Adrenal gland (tissue), 5 donors: ENCODE data around the gene RASGRF2.
"Not testable (repeated sequence)": the region's sequence is repeated elsewhere in the genome, so short reads cannot be mapped to it uniquely, and the experiment has no call there.

Experiments
- CTCF ChIP-seq, 6 experiments: fragments of 450-650 bp in 4 of 6; fragments of 200-600 bp in 2 of 6; sonication (generic) in 1 of 6; IDR thresholded peaks; 1 replicate in 5 of 6; 2 replicates in 1 of 6; pipeline versions ENCODE4 v1.5.1 to v1.8.0; 2016 to 2021; ENCODE audit warnings: antibody characterized with exemption in 6 of 6, mild to moderate bottlenecking in 2 of 6, moderate library complexity in 1 of 6
- POLR2A ChIP-seq, 2 donors: fragments of 450-650 bp; IDR thresholded peaks; one replicate each; pipeline ENCODE4 v1.6.1; 2017; ENCODE audit warnings: antibody characterized with exemption in 2 of 2, mild to moderate bottlenecking in 2 of 2, moderate library complexity in 1 of 2
- donor health status: DM: no; HTN: no; CAD: no.

GRCh38 chr5:81262796-81263195, 302.6 kb downstream of the RASGRF2 start:
- TF ChIP-seq POLR2A, CTCF (IDR thresholded peaks at IDR 0.05): not testable (repeated sequence)
